ENCODE results near the gene CNTN6. TPM values are rescaled to one million over a fixed set of nuclear protein-coding genes. Genes with fewer than 3 reads are reported as not detected.

Gene CNTN6
- polyA plus RNA-seq, 1 donor (not counting 4 experiments of a cell fraction or from before 2014, with no cell fraction given) = not detected

DNA sequence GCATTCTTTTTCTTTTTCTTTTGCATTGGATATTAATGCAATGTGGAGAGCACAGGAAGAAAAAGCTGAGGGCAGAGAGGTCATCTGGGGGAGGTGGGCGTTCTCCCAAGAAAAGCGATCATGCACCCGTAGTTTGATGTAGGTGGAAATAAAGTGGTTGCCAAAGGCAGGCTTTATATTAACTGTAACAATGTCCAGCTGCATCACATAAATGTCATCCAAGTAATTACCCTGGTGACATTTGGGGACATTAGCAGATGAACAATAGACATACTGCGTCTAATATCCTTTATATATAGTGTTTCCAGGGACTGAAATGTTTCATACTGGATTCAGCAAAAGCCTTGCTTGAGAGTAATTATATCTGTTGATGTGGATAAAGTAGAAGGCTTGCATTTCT is 135.5 kb downstream of the CNTN6 start:
- no peaks in the 10 kb centered on the region for H4K20me1 ChIP-seq (ENCODE audit: control insufficient read depth, extremely low read depth, insufficient read depth, low read length)
- FAIRE-seq = no peak
- H3K9me1 ChIP-seq (ENCODE audit: control insufficient read depth, extremely low read depth, insufficient read depth, low read length) = no peaks in the 10 kb centered on the region
- H3K79me2 ChIP-seq (ENCODE audit: control insufficient read depth, insufficient read depth, low read length) = no peaks in the 10 kb centered on the region
- no peak overlapping the region for H3K4me3 ChIP-seq (ENCODE audit: control insufficient read depth in 2 of 3, extremely low read depth in 1 of 3, insufficient read depth in 2 of 3, low read depth in 1 of 3, low read length in 3 of 3)
- no peaks in the 10 kb centered on the region for H3K27me3 ChIP-seq (ENCODE audit: control insufficient read depth, extremely low read depth, insufficient read depth, low read length)
- no peak overlapping the region for H3K4me2 ChIP-seq (ENCODE audit: control insufficient read depth, extremely low read depth, insufficient read depth, low read depth, low read length)
- H3K36me3 ChIP-seq (ENCODE audit: control insufficient read depth in 2 of 2, extremely low read depth in 1 of 2, insufficient read depth in 2 of 2, low read length in 2 of 2) = no peaks in the 10 kb centered on the region
- no peak overlapping the region for H2AFZ ChIP-seq (ENCODE audit: control insufficient read depth, low read length)
- H3K27ac ChIP-seq (ENCODE audit: control insufficient read depth, insufficient read depth, low read length) = no peak overlapping the region
- TF ChIP-seq, protein P1, sequence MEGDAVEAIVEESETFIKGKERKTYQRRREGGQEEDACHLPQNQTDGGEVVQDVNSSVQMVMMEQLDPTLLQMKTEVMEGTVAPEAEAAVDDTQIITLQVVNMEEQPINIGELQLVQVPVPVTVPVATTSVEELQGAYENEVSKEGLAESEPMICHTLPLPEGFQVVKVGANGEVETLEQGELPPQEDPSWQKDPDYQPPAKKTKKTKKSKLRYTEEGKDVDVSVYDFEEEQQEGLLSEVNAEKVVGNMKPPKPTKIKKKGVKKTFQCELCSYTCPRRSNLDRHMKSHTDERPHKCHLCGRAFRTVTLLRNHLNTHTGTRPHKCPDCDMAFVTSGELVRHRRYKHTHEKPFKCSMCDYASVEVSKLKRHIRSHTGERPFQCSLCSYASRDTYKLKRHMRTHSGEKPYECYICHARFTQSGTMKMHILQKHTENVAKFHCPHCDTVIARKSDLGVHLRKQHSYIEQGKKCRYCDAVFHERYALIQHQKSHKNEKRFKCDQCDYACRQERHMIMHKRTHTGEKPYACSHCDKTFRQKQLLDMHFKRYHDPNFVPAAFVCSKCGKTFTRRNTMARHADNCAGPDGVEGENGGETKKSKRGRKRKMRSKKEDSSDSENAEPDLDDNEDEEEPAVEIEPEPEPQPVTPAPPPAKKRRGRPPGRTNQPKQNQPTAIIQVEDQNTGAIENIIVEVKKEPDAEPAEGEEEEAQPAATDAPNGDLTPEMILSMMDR (optimal IDR thresholded peaks at IDR 0.05 in 1 of 3, IDR thresholded peaks at IDR 0.05 in 1 of 3, conservative IDR thresholded peaks at IDR 0.05 in 1 of 3; ENCODE audit: extremely low read depth in 1 of 3, insufficient read depth in 2 of 3, low read length in 3 of 3) = no peak
- TF ChIP-seq EZH2 (IDR thresholded peaks at IDR 0.05; ENCODE audit: low read length) = no peak
- H3K4me1 ChIP-seq (ENCODE audit: control insufficient read depth, extremely low read depth, insufficient read depth, low read length) = no peaks in the 10 kb centered on the region
- no peak overlapping the region for H3K9ac ChIP-seq (ENCODE audit: control insufficient read depth, extremely low read depth, insufficient read depth, low read length)
- no peak for DNase-seq (ENCODE audit: low read depth, low spot score)
- dilution Hi-C loops (cut with MboI; ENCODE audit: extremely low pct_ligation_motif_present, low sequenced_read_pairs) = no loop called here
- H3K9me3 ChIP-seq (ENCODE audit: control insufficient read depth, low read depth, low read length) = no peaks in the 10 kb centered on the region

- dilution Hi-C loops (cut with MboI; ENCODE audit: extremely low pct_ligation_motif_present, low sequenced_read_pairs) = no loop called here
- FAIRE-seq = no peak
- no peak overlapping the region for H3K4me3 ChIP-seq (ENCODE audit: control insufficient read depth in 2 of 3, extremely low read depth in 1 of 3, insufficient read depth in 2 of 3, low read depth in 1 of 3, low read length in 3 of 3)
Measured at GRCh38 chr3:1230920-1231319, 138.1 kb downstream of the CNTN6 start.

More at GRCh38 chr3:1230920-1231319, 138.1 kb downstream of the CNTN6 start:
- H2AFZ ChIP-seq (ENCODE audit: control insufficient read depth, low read length) = no peak overlapping the region
- H3K36me3 ChIP-seq (ENCODE audit: control insufficient read depth in 2 of 2, extremely low read depth in 1 of 2, insufficient read depth in 2 of 2, low read length in 2 of 2) = no peaks in the 10 kb centered on the region
- H3K4me1 ChIP-seq (ENCODE audit: control insufficient read depth, extremely low read depth, insufficient read depth, low read length) = no peaks in the 10 kb centered on the region
- H3K9me1 ChIP-seq (ENCODE audit: control insufficient read depth, extremely low read depth, insufficient read depth, low read length) = no peaks in the 10 kb centered on the region
- no peak overlapping the region for H3K27ac ChIP-seq (ENCODE audit: control insufficient read depth, insufficient read depth, low read length)
- H4K20me1 ChIP-seq (ENCODE audit: control insufficient read depth, extremely low read depth, insufficient read depth, low read length) = no peaks in the 10 kb centered on the region
- TF ChIP-seq EZH2 (IDR thresholded peaks at IDR 0.05; ENCODE audit: low read length) = no peak
- TF ChIP-seq, protein P1 (optimal IDR thresholded peaks at IDR 0.05 in 1 of 3, IDR thresholded peaks at IDR 0.05 in 1 of 3, conservative IDR thresholded peaks at IDR 0.05 in 1 of 3; ENCODE audit: extremely low read depth in 1 of 3, insufficient read depth in 2 of 3, low read length in 3 of 3) = no peak
- H3K79me2 ChIP-seq (ENCODE audit: control insufficient read depth, insufficient read depth, low read length) = no peaks in the 10 kb centered on the region
- H3K4me2 ChIP-seq (ENCODE audit: control insufficient read depth, extremely low read depth, insufficient read depth, low read depth, low read length) = no peak overlapping the region
- no peaks in the 10 kb centered on the region for H3K27me3 ChIP-seq (ENCODE audit: control insufficient read depth, extremely low read depth, insufficient read depth, low read length)
- H3K9me3 ChIP-seq (ENCODE audit: control insufficient read depth, low read depth, low read length) = no peaks in the 10 kb centered on the region
- no peak overlapping the region for H3K9ac ChIP-seq (ENCODE audit: control insufficient read depth, extremely low read depth, insufficient read depth, low read length)
- no peak for DNase-seq (ENCODE audit: low read depth, low spot score)

Measured in keratinocyte (primary cell).